Measurements from ENCODE around the gene CACNA1B. TPM values are rescaled to one million over a fixed set of nuclear protein-coding genes. Genes with fewer than 3 reads are reported as not detected.

The CACNA1B gene
- total RNA-seq, 2 experiments from 2014 or later, result 0.05 TPM

GRCh38 chr9:137919649-137920141 lies 42.1 kb downstream of the CACNA1B start:
- intact Hi-C loops (cut with micrococcal nuclease), result no loop called here
- no peaks in the 10 kb centered on the region for H3K9me3 Mint-ChIP-seq
- H3K4me3 Mint-ChIP-seq, result no peak overlapping the region
- DNase-seq, result no peak
- no peaks in the 10 kb centered on the region for H3K36me3 Mint-ChIP-seq (ENCODE audit: low read depth)
- H3K4me1 Mint-ChIP-seq (ENCODE audit: low read depth), result peaks cover 2% of the 10 kb centered on the region
- CTCF ChIA-PET, result no interaction called here
- H3K27me3 Mint-ChIP-seq (ENCODE audit: low read depth), result no peaks in the 10 kb centered on the region
- H3K27ac Mint-ChIP-seq, result no peak overlapping the region

- intact Hi-C loops (cut with micrococcal nuclease), result no loop called here
- no peak overlapping the region for H3K27ac Mint-ChIP-seq
- H3K4me3 Mint-ChIP-seq, result no peak overlapping the region
- no peaks in the 10 kb centered on the region for H3K9me3 Mint-ChIP-seq
- no peaks in the 10 kb centered on the region for H3K27me3 Mint-ChIP-seq (ENCODE audit: low read depth)
- DNase-seq, result no peak
- H3K36me3 Mint-ChIP-seq (ENCODE audit: low read depth), result no peaks in the 10 kb centered on the region
- CTCF ChIA-PET, result no interaction called here
- peaks cover 2% of the 10 kb centered on the region for H3K4me1 Mint-ChIP-seq (ENCODE audit: low read depth)
Observed at GRCh38 chr9:137920753-137921152, 43.2 kb downstream of the CACNA1B start.

GRCh38 chr9:137924169-137924568 lies 46.6 kb downstream of the CACNA1B start:
- CTCF ChIA-PET, result interaction anchor here (0.6 kb wide), 1 partner anchor 411 kb away, joined by 3 read pairs; no protein-coding TSS in a partner anchor

GRCh38 chr9:137924761-137925369 lies 47.3 kb downstream of the CACNA1B start:
- CTCF ChIA-PET, result no interaction called here
- intact Hi-C loops (cut with micrococcal nuclease), result no loop called here
- Mint-ChIP-seq H3K9me3 (peaks cover 2% of the 10 kb centered on the region), H3K4me1 (ENCODE audit: low read depth) (peaks cover 2% of the 10 kb centered on the region), H3K27me3 (ENCODE audit: low read depth) (peaks cover 2% of the 10 kb centered on the region), H3K36me3 (ENCODE audit: low read depth) (no peaks in the 10 kb centered on the region), H3K4me3 (no peak overlapping the region), H3K27ac (no peak overlapping the region)
- no peak for DNase-seq

More at GRCh38 chr9:137924169-137924568, 46.6 kb downstream of the CACNA1B start:
- intact Hi-C loops (cut with micrococcal nuclease), result no loop called here
- H3K27me3 Mint-ChIP-seq (ENCODE audit: low read depth), result peaks cover 2% of the 10 kb centered on the region
- H3K4me3 Mint-ChIP-seq, result no peak overlapping the region
- DNase-seq, result no peak
- peaks cover 2% of the 10 kb centered on the region for H3K9me3 Mint-ChIP-seq
- no peak overlapping the region for H3K27ac Mint-ChIP-seq
- peaks cover 2% of the 10 kb centered on the region for H3K4me1 Mint-ChIP-seq (ENCODE audit: low read depth)
- H3K36me3 Mint-ChIP-seq (ENCODE audit: low read depth), result no peaks in the 10 kb centered on the region

GRCh38 chr9:137943655-137944054 lies 66.1 kb downstream of the CACNA1B start:
- peaks cover 2% of the 10 kb centered on the region for H3K36me3 Mint-ChIP-seq (ENCODE audit: low read depth)
- DNase-seq, result no peak
- CTCF ChIA-PET, result no interaction called here
- intact Hi-C loops (cut with micrococcal nuclease), result no loop called here
- no peaks in the 10 kb centered on the region for H3K27me3 Mint-ChIP-seq (ENCODE audit: low read depth)
- no peak overlapping the region for H3K4me3 Mint-ChIP-seq
- peaks cover 16% of the 10 kb centered on the region for H3K9me3 Mint-ChIP-seq
- no peaks in the 10 kb centered on the region for H3K4me1 Mint-ChIP-seq (ENCODE audit: low read depth)
- H3K27ac Mint-ChIP-seq, result no peak overlapping the region

- Mint-ChIP-seq H3K27ac (no peak overlapping the region), H3K27me3 (ENCODE audit: low read depth) (no peaks in the 10 kb centered on the region), H3K9me3 (peaks cover 16% of the 10 kb centered on the region), H3K4me1 (ENCODE audit: low read depth) (no peaks in the 10 kb centered on the region), H3K4me3 (no peak overlapping the region), H3K36me3 (ENCODE audit: low read depth) (peaks cover 2% of the 10 kb centered on the region)
- no peak for DNase-seq
- intact Hi-C loops (cut with micrococcal nuclease), result no loop called here
- CTCF ChIA-PET, result no interaction called here
Observed at GRCh38 chr9:137945581-137945980, 68.0 kb downstream of the CACNA1B start.

- CTCF ChIA-PET, result no interaction called here
- intact Hi-C loops (cut with micrococcal nuclease), result no loop called here
Observed at GRCh38 chr9:137946993-137947392, 69.4 kb downstream of the CACNA1B start.

GRCh38 chr9:137948642-137949041 lies 71.1 kb downstream of the CACNA1B start:
- no peak overlapping the region for H3K4me3 Mint-ChIP-seq
- H3K4me1 Mint-ChIP-seq (ENCODE audit: low read depth), result no peaks in the 10 kb centered on the region

More at GRCh38 chr9:137946993-137947392, 69.4 kb downstream of the CACNA1B start:
- H3K36me3 Mint-ChIP-seq (ENCODE audit: low read depth), result peaks cover 2% of the 10 kb centered on the region
- no peak overlapping the region for H3K27ac Mint-ChIP-seq
- H3K4me3 Mint-ChIP-seq, result no peak overlapping the region
- peaks cover 14% of the 10 kb centered on the region for H3K9me3 Mint-ChIP-seq
- H3K27me3 Mint-ChIP-seq (ENCODE audit: low read depth), result no peaks in the 10 kb centered on the region
- no peak for DNase-seq
- H3K4me1 Mint-ChIP-seq (ENCODE audit: low read depth), result no peaks in the 10 kb centered on the region

GRCh38 chr9:137949260-137949659 lies 71.7 kb downstream of the CACNA1B start:
- peaks cover 8% of the 10 kb centered on the region for H3K9me3 Mint-ChIP-seq
- no peak overlapping the region for H3K27ac Mint-ChIP-seq
- CTCF ChIA-PET, result no interaction called here
- H3K27me3 Mint-ChIP-seq (ENCODE audit: low read depth), result no peaks in the 10 kb centered on the region
- no peak overlapping the region for H3K4me3 Mint-ChIP-seq
- peaks cover 2% of the 10 kb centered on the region for H3K36me3 Mint-ChIP-seq (ENCODE audit: low read depth)
- no peaks in the 10 kb centered on the region for H3K4me1 Mint-ChIP-seq (ENCODE audit: low read depth)
- DNase-seq, result no peak
- intact Hi-C loops (cut with micrococcal nuclease), result no loop called here

More at GRCh38 chr9:137948642-137949041, 71.1 kb downstream of the CACNA1B start:
- CTCF ChIA-PET, result no interaction called here
- intact Hi-C loops (cut with micrococcal nuclease), result no loop called here
- Mint-ChIP-seq H3K9me3 (peaks cover 10% of the 10 kb centered on the region), H3K27me3 (ENCODE audit: low read depth) (no peaks in the 10 kb centered on the region), H3K36me3 (ENCODE audit: low read depth) (peaks cover 2% of the 10 kb centered on the region), H3K27ac (no peak overlapping the region)
- DNase-seq, result no peak

GRCh38 chr9:137951107-137951506 lies 73.5 kb downstream of the CACNA1B start:
- CTCF ChIA-PET, result no interaction called here
- no peaks in the 10 kb centered on the region for H3K27me3 Mint-ChIP-seq (ENCODE audit: low read depth)

GRCh38 chr9:137951597-137952490 lies 74.3 kb downstream of the CACNA1B start:
- H3K36me3 Mint-ChIP-seq (ENCODE audit: low read depth), result no peaks in the 10 kb centered on the region
- intact Hi-C loops (cut with micrococcal nuclease), result no loop called here
- no peak overlapping the region for H3K27ac Mint-ChIP-seq
- H3K4me1 Mint-ChIP-seq (ENCODE audit: low read depth), result no peaks in the 10 kb centered on the region
- CTCF ChIA-PET, result no interaction called here
- no peak overlapping the region for H3K4me3 Mint-ChIP-seq
- no peaks in the 10 kb centered on the region for H3K27me3 Mint-ChIP-seq (ENCODE audit: low read depth)
- no peaks in the 10 kb centered on the region for H3K9me3 Mint-ChIP-seq
- no peak for DNase-seq

More at GRCh38 chr9:137951107-137951506, 73.5 kb downstream of the CACNA1B start:
- intact Hi-C loops (cut with micrococcal nuclease), result no loop called here
- H3K4me1 Mint-ChIP-seq (ENCODE audit: low read depth), result no peaks in the 10 kb centered on the region
- no peak overlapping the region for H3K4me3 Mint-ChIP-seq
- peaks cover 2% of the 10 kb centered on the region for H3K36me3 Mint-ChIP-seq (ENCODE audit: low read depth)
- H3K9me3 Mint-ChIP-seq, result peaks cover 3% of the 10 kb centered on the region
- DNase-seq, result no peak
- H3K27ac Mint-ChIP-seq, result no peak overlapping the region

GRCh38 chr9:137952976-137953666 lies 75.5 kb downstream of the CACNA1B start:
- Mint-ChIP-seq H3K9me3 (no peaks in the 10 kb centered on the region), H3K4me3 (no peak overlapping the region), H3K27me3 (ENCODE audit: low read depth) (no peaks in the 10 kb centered on the region), H3K4me1 (ENCODE audit: low read depth) (no peaks in the 10 kb centered on the region), H3K27ac (no peak overlapping the region), H3K36me3 (ENCODE audit: low read depth) (no peaks in the 10 kb centered on the region)
- intact Hi-C loops (cut with micrococcal nuclease), result no loop called here
- no peak for DNase-seq
- CTCF ChIA-PET, result no interaction called here
